ENCODE measurements around the gene MYRIP.

MYRIP gene

DNA sequence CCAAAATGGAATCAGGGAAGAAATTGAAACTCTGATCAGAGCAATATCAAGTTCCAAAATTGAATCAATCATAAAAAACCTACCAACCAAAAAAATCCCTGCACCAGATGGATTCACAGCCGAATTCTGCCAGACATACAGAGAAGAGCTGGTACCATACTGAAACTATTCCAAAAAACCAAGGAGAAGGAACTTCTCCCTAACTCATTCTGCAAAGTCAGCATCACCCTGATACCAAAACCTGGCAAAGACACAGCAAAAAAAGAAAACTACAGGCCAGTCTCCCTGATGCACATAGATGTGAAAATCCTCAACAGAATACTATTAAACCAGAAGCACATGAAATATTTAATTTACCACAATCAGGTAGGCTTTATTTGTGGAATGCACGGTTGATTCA is 118.1 kb downstream of the MYRIP start:
- TF ChIP-seq EZH2phosphoT487 (IDR thresholded peaks at IDR 0.05; ENCODE audit: low read depth) (no peak), CTCF (IDR thresholded peaks at IDR 0.05; ENCODE audit: low read depth, low read length) (no peak)
- Histone ChIP-seq H3K4me1 (ENCODE audit: low read length) (no peaks in the 10 kb centered on the region), H3K79me2 (ENCODE audit: low read length) (no peaks in the 10 kb centered on the region), H3K27ac (ENCODE audit: low read length) (no peak overlapping the region), H3K36me3 (replicated peaks; ENCODE audit: low read depth, low read length) (no peaks in the 10 kb centered on the region), H2AFZ (ENCODE audit: low read depth, low read length) (no peak overlapping the region), H3K4me2 (ENCODE audit: low read length) (no peak overlapping the region), H3K27me3 (ENCODE audit: low read depth, low read length) (no peaks in the 10 kb centered on the region), H3K9ac (ENCODE audit: low read length) (no peak overlapping the region), H3K9me3 (ENCODE audit: insufficient read depth, low read length) (no peaks in the 10 kb centered on the region; the same call in 1 of the 2 replicates), H3K4me3 (ENCODE audit: low read length) (no peak overlapping the region), H4K20me1 (ENCODE audit: insufficient read depth, low read length) (no peaks in the 10 kb centered on the region)

DNA sequence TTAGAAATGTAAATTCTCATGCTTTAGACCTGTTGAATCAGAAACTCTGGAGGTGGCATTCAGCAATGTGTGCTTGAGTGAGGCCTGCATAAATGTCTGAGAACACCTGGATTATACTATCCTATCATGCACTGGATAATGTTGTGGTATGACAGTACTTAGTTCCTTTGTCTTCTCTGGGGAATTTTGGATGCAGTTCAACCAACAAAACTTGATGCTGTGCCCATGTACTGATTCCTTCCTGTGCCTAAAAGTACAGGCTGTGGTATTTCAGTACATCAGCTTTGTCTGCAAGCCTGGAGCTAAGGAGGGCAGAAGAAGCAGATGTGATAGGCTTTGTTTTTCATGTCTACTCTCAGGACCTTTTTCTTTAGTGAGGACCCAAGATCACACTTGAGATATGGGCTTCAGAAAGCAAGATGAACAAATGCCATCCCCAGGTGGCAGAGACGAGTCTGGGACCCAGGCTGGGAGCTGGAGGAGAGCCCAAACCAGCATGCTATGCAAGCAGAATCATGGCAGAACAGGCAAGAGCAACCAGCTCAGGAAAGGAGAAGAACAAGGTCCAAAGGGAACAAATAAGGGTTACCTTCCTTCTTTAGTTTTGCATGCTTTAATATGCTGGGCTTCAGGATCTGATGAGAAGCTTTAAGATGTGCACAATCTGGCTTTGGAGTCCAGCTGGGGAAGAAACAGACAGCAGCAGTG is 124.7 kb downstream of the MYRIP start:
- Histone ChIP-seq H3K4me3 (ENCODE audit: low read length) (no peak overlapping the region), H2AFZ (ENCODE audit: low read depth, low read length) (no peak overlapping the region), H3K9ac (ENCODE audit: low read length) (no peak overlapping the region), H4K20me1 (ENCODE audit: insufficient read depth, low read length) (no peaks in the 10 kb centered on the region), H3K4me1 (ENCODE audit: low read length) (peaks cover 3% of the 10 kb centered on the region; the same call in 1 of the 2 replicates), H3K79me2 (ENCODE audit: low read length) (no peaks in the 10 kb centered on the region), H3K36me3 (replicated peaks; ENCODE audit: low read depth, low read length) (no peaks in the 10 kb centered on the region), H3K9me3 (ENCODE audit: insufficient read depth, low read length) (no peaks in the 10 kb centered on the region), H3K27ac (ENCODE audit: low read length) (no peak overlapping the region), H3K27me3 (ENCODE audit: low read depth, low read length) (0 out of 2 replicates have a peak, but pooled peaks cover 3% of the 10 kb centered on the region), H3K4me2 (ENCODE audit: low read length) (no peak overlapping the region)
- TF ChIP-seq EZH2phosphoT487 (IDR thresholded peaks at IDR 0.05; ENCODE audit: low read depth), result no peak
- no peak for TF ChIP-seq CTCF (IDR thresholded peaks at IDR 0.05; ENCODE audit: low read depth, low read length)

DNA sequence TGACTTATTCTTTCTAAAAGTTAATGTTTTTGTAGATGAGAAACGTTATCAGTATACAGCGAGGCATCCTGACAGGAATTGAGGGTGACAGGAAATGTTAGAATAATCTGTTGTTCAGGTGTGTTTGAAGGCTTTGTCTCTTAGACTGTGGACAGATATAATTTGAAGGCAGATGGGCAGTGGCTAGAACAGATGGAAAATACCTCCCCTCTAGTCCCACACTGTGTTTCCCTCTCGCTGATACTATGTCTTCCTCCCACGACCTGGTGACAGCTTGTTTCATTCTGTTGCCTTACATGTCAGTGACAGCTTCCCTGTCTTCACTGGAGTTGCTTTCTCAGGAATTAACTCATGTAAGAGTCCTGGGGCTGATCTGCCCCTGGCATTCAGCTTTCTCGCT is 125.3 kb downstream of the MYRIP start:
- Histone ChIP-seq H3K4me2 (ENCODE audit: low read length) (no peak overlapping the region), H3K36me3 (replicated peaks; ENCODE audit: low read depth, low read length) (no peaks in the 10 kb centered on the region)

More for the DNA sequence above, 125.3 kb downstream of the MYRIP start:
- Histone ChIP-seq H3K4me1 (ENCODE audit: low read length) (peaks cover 3% of the 10 kb centered on the region; the same call in 1 of the 2 replicates), H3K9me3 (ENCODE audit: insufficient read depth, low read length) (no peaks in the 10 kb centered on the region), H3K79me2 (ENCODE audit: low read length) (no peaks in the 10 kb centered on the region), H3K9ac (ENCODE audit: low read length) (no peak overlapping the region), H4K20me1 (ENCODE audit: insufficient read depth, low read length) (no peaks in the 10 kb centered on the region), H3K27ac (ENCODE audit: low read length) (no peak overlapping the region), H3K27me3 (ENCODE audit: low read depth, low read length) (0 out of 2 replicates have a peak, but pooled peaks cover 3% of the 10 kb centered on the region), H3K4me3 (ENCODE audit: low read length) (no peak overlapping the region), H2AFZ (ENCODE audit: low read depth, low read length) (no peak overlapping the region)
- TF ChIP-seq EZH2phosphoT487 (IDR thresholded peaks at IDR 0.05; ENCODE audit: low read depth), result no peak
- no peak for TF ChIP-seq CTCF (IDR thresholded peaks at IDR 0.05; ENCODE audit: low read depth, low read length)

Data from OCI-LY3 (cell line).